Liver (tissue), 3 donors: ENCODE results near the gene ISCA2.

Experiments
- EGR1 ChIP-seq, 2 donors: IDR thresholded peaks; 2 replicates each; pipeline ENCODE4 v1.6.1; 2016 to 2018; ENCODE audit warnings: antibody characterized with exemption in 2 of 2, low read depth in 2 of 2
- FOXA1 ChIP-seq: IDR thresholded peaks from 2 replicates; pipeline ENCODE4 v1.6.1; 2016; ENCODE audit warnings: antibody characterized with exemption
- GABPA ChIP-seq, 2 donors: IDR thresholded peaks in 1 of 2; conservative IDR thresholded peaks in 1 of 2; 2 replicates each; pipeline ENCODE4 v1.6.1; 2016; ENCODE audit warnings: antibody characterized with exemption in 2 of 2, mild to moderate bottlenecking in 1 of 2, moderate library complexity in 1 of 2
- JUND ChIP-seq, 2 donors: IDR thresholded peaks; 2 replicates each; pipeline ENCODE4 v1.6.1; 2016; ENCODE audit warnings: antibody characterized with exemption in 2 of 2
- RAD21 ChIP-seq, 2 donors: IDR thresholded peaks; 2 replicates each; pipeline ENCODE4 v1.6.1; 2016; ENCODE audit warnings: antibody characterized with exemption in 2 of 2, mild to moderate bottlenecking in 2 of 2
- REST ChIP-seq: IDR thresholded peaks from 2 replicates; pipeline ENCODE4 v1.6.1; 2016; ENCODE audit warnings: antibody characterized with exemption, mild to moderate bottlenecking
- RXRA ChIP-seq, 2 donors: IDR thresholded peaks; 2 replicates each; pipeline ENCODE4 v1.6.1; 2017 to 2018; ENCODE audit warnings: antibody characterized with exemption in 2 of 2, mild to moderate bottlenecking in 1 of 2
- SP1 ChIP-seq: IDR thresholded peaks from 2 replicates; pipeline ENCODE4 v1.6.1; 2018; ENCODE audit warnings: antibody characterized with exemption, mild to moderate bottlenecking
- TAF1 ChIP-seq: conservative IDR thresholded peaks from 2 replicates; pipeline ENCODE4 v1.6.1; 2016; ENCODE audit warnings: antibody characterized with exemption, mild to moderate bottlenecking
- YY1 ChIP-seq: IDR thresholded peaks from 2 replicates; pipeline ENCODE4 v1.6.1; 2016; ENCODE audit warnings: antibody characterized with exemption, mild to moderate bottlenecking
- ZBTB33 ChIP-seq: IDR thresholded peaks from 2 replicates; pipeline ENCODE4 v1.6.1; 2016; ENCODE audit warnings: antibody characterized with exemption
- TF ChIP-seq, protein P1 (sequence below): fragments of 150-350 bp; IDR thresholded peaks from 2 replicates; pipeline ENCODE4 v1.5.1; 2017; ENCODE audit warnings: improper control_type of control experiment, low read depth, low read length; ENCODE audit not compliant: missing input control
- TF ChIP-seq, protein P2 (sequence below): IDR thresholded peaks from 2 replicates; pipeline ENCODE4 v1.6.1; 2016; ENCODE audit warnings: antibody characterized with exemption
- TF ChIP-seq, protein P3 (sequence below): IDR thresholded peaks from 2 replicates; pipeline ENCODE4 v1.6.1; 2016; ENCODE audit warnings: antibody characterized with exemption
- donor health status: healthy.
- donor health status: healthy.

DNA sequence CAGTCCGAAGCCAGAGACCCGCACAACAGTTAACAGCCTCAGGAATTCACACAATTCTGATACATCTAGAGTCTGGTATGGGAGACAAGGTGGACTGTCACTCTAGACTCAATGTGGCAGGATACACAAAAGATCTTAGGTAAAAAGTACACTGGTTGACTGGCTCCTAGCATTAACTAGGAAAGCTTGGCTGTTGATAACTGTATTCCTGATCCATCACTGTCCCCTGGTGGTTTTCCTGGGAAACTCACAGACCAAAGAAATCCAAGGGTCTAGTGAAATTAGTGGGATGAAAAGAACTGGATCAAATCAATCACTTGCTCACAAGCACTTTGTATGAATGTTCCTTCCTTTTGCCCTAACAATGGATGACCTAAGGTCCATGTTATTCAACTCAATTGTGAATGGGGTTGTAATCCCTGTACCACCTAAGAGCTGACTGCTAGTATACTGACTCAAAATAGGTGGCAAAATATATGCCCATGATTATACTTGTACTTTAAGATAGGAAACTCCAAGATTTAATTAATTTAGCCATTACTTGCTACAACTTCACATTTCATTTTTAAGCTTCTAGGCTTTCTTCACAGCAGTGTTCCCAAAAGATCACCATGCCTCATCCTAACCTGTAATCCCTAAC lies 14.4 kb upstream of the ISCA2 start:
- TF ChIP-seq, protein P1, sequence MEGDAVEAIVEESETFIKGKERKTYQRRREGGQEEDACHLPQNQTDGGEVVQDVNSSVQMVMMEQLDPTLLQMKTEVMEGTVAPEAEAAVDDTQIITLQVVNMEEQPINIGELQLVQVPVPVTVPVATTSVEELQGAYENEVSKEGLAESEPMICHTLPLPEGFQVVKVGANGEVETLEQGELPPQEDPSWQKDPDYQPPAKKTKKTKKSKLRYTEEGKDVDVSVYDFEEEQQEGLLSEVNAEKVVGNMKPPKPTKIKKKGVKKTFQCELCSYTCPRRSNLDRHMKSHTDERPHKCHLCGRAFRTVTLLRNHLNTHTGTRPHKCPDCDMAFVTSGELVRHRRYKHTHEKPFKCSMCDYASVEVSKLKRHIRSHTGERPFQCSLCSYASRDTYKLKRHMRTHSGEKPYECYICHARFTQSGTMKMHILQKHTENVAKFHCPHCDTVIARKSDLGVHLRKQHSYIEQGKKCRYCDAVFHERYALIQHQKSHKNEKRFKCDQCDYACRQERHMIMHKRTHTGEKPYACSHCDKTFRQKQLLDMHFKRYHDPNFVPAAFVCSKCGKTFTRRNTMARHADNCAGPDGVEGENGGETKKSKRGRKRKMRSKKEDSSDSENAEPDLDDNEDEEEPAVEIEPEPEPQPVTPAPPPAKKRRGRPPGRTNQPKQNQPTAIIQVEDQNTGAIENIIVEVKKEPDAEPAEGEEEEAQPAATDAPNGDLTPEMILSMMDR = peak; percentile 70
- no peak for TF ChIP-seq EGR1 (IDR thresholded peaks at IDR 0.05; ENCODE audit: low read depth in 2 of 2)
- no peak for TF ChIP-seq SP1
- no peak for TF ChIP-seq JUND (IDR thresholded peaks at IDR 0.05)
- TF ChIP-seq RAD21 (IDR thresholded peaks at IDR 0.05) = peak; percentile 89 to 91
- TF ChIP-seq, protein P2, sequence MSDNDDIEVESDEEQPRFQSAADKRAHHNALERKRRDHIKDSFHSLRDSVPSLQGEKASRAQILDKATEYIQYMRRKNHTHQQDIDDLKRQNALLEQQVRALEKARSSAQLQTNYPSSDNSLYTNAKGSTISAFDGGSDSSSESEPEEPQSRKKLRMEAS = no peak
- no peak for TF ChIP-seq GABPA (IDR thresholded peaks at IDR 0.05 in 1 of 2, conservative IDR thresholded peaks at IDR 0.05 in 1 of 2)
- no peak for TF ChIP-seq REST
- no peak for TF ChIP-seq RXRA (IDR thresholded peaks at IDR 0.05)
- no peak for TF ChIP-seq YY1
- TF ChIP-seq, protein P3, sequence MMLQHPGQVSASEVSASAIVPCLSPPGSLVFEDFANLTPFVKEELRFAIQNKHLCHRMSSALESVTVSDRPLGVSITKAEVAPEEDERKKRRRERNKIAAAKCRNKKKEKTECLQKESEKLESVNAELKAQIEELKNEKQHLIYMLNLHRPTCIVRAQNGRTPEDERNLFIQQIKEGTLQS = no peak
- no peak for TF ChIP-seq ZBTB33
- no peak for TF ChIP-seq TAF1
- TF ChIP-seq FOXA1 = no peak
